ENCODE data around the gene ST8SIA2.

Gene ST8SIA2

GRCh38 chr15:92393071-92393979 lies at the start of gene ST8SIA2:
ST8SIA2 (plus strand) TSS chr15:92393881; CDS start chr15:92394065, 184 bp downstream.
- no peak for DNase-seq (ENCODE audit: low read depth)

- DNase-seq (ENCODE audit: low read depth), result no peak
Observed at GRCh38 chr15:92343924-92344643, 49.6 kb upstream of the ST8SIA2 start.

GRCh38 chr15:92346063-92346462 lies 47.6 kb upstream of the ST8SIA2 start:
- DNase-seq (ENCODE audit: low read depth), result no peak

- no peak for DNase-seq (ENCODE audit: low read depth)
Observed at GRCh38 chr15:92355307-92355706, 38.4 kb upstream of the ST8SIA2 start.

- no peak for DNase-seq (ENCODE audit: low read depth)
Observed at GRCh38 chr15:92361321-92362000, 32.2 kb upstream of the ST8SIA2 start.

- DNase-seq (ENCODE audit: low read depth), result no peak
Observed at GRCh38 chr15:92362001-92362350, 31.7 kb upstream of the ST8SIA2 start.

GRCh38 chr15:92365084-92365483 lies 28.6 kb upstream of the ST8SIA2 start:
- no peak for DNase-seq (ENCODE audit: low read depth)

- DNase-seq (ENCODE audit: low read depth), result no peak
Observed at GRCh38 chr15:92365906-92366305, 27.8 kb upstream of the ST8SIA2 start.

- no peak for DNase-seq (ENCODE audit: low read depth)
Observed at GRCh38 chr15:92366381-92366780, 27.3 kb upstream of the ST8SIA2 start.

- no peak for DNase-seq (ENCODE audit: low read depth)
Observed at GRCh38 chr15:92375057-92375456, 18.6 kb upstream of the ST8SIA2 start.

GRCh38 chr15:92376109-92376508 lies 17.6 kb upstream of the ST8SIA2 start:
- no peak for DNase-seq (ENCODE audit: low read depth)

- DNase-seq (ENCODE audit: low read depth), result no peak
Observed at GRCh38 chr15:92377083-92377789, 16.4 kb upstream of the ST8SIA2 start.

GRCh38 chr15:92383519-92384324 lies 10.0 kb upstream of the ST8SIA2 start:
- DNase-seq (ENCODE audit: low read depth), result no peak

GRCh38 chr15:92384381-92384780 lies 9.3 kb upstream of the ST8SIA2 start:
- DNase-seq (ENCODE audit: low read depth), result no peak

- no peak for DNase-seq (ENCODE audit: low read depth)
Observed at GRCh38 chr15:92385096-92385495, 8.6 kb upstream of the ST8SIA2 start.

GRCh38 chr15:92391640-92392039 lies 2.0 kb upstream of the ST8SIA2 start:
- no peak for DNase-seq (ENCODE audit: low read depth)

- DNase-seq (ENCODE audit: low read depth), result no peak
Observed at GRCh38 chr15:92392462-92392861, 1.2 kb upstream of the ST8SIA2 start.

- DNase-seq (ENCODE audit: low read depth), result no peak
Observed at GRCh38 chr15:92393980-92394308, 263 bp downstream of the ST8SIA2 start.

GRCh38 chr15:92394309-92395097 lies 822 bp downstream of the ST8SIA2 start:
- DNase-seq (ENCODE audit: low read depth), result no peak

- no peak for DNase-seq (ENCODE audit: low read depth)
Observed at GRCh38 chr15:92395098-92395635, 1.5 kb downstream of the ST8SIA2 start.
